Raji (cell line): Measurements from ENCODE around the gene KRT73.

Experiments
- POLR2A ChIP-seq: IDR thresholded peaks from 2 replicates; pipeline ENCODE4 v1.6.1; 2011; ENCODE audit warnings: low read depth, low read length, control low read depth; ENCODE audit not compliant: insufficient read depth

KRT73 gene

DNA sequence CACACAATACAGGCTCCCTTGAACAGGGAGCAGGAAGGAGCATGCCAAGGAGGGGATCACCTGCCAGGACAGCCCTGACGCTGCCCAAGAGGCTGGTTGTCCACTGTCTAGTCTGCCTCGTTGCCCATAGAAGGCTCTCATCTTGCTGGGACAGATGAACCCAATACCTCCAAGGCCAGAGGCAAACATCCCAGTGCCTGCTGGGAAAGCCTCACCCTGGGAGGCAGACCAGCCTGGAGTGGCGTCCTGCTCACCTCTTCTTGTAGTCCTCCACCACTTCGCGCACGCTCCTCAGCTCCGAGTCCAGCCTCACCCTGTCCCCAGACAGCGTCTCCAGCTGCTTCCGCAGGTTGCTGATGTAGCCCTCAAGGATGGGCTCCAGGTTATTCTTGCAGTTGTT, 2.4 kb downstream of the KRT73 start:
- no peak for TF ChIP-seq POLR2A

DNA sequence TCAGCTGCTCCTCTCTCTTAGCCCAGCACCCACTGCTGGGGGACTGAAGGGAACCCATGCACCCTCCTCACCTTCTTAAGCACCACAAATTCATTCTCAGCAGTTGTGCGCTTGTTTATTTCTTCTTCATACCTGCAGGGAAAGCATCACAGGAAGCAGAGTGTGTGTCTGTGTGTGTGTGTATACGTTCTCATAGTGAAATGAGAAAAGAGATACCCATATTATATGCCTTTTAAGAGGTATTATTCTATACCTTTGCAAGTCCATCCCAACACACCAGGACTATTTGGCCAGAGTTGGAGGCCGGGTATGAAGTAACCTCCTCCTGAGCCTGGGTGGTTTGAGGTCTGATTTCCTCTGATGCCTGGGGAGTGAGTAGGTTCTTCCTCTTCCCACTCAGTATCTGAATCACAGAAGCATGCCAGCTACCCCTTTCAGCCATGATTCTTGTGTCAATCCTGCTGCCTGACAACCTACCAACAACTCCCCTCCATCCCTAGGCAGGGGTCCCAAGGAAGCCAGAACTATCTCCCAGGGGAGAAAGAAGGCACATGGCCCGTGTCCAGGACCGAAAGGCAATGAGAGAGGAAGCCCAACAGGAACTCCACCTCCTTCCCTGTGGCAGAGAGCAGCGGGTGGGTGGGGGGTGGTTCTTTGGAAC, 3.0 kb downstream of the KRT73 start:
- TF ChIP-seq POLR2A, result no peak

DNA sequence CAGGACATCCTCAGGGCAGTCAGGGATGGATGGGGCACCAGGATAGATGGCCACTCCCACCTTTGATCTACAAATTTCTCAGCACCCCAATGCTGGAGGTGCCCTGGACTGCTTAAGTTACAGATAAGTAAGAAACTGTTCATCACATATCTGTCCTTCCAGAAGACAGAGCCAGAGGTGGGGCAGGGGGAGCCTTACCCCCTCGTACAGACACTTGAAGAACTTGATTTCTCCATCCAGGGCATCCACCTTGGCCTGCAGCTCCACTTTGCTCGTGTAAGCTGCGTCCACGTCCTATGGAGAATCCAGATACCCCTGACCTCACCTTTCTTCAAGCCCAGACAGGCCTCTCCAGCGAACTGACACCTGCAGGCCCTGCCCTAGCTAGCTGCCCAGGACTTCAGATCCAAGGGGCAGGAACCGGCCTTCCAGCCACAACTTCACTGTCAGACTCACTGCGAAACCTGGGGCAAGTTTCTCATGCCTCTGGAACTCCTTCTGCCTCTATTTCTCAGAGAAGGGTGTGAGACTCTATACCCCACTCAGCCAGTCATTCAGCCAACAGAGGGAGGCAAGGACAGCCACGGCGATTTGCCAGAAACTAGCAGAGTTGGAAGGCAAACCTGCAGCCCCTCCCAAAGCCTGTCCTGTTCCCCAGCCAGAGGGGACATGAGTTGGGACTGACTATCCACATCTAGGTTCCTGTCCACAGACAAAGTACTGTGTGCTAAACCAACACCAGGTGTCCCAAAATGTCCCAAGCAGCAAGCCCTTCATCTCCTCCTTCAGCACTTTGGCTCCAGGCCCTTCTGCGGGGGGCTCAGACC, 3.8 kb downstream of the KRT73 start:
- TF ChIP-seq POLR2A, result no peak

DNA sequence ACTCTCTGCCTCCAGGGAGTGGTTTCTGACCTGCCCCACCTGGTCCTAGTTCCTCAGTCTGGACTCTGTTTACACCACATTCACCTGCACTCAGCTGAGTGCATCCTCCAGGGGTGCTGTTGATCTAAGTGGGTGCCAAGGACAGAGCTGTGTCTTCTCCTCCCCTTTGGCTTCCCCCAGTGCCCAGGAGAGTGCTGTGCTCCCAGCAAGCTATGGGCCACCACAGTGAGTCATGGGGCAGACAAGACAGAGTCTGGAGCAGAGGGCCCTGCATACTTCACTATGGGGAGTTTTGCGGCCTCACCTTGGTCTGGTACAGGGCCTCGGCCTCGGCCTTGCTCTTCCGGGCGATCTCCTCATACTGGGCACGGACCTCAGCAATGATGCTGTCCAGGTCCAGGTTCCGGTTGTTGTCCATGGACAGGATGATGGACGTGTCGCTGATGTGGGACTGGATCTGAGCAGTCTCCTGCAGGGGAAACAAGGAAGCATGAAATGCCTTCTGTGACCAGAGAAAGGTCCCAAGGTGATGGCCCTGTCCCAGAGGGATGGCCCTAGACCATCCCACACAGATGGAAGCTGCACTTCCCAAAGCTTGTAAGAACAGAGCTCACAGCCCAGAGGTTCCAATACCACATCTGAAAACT, 4.9 kb downstream of the KRT73 start:
- TF ChIP-seq POLR2A, result no peak

DNA sequence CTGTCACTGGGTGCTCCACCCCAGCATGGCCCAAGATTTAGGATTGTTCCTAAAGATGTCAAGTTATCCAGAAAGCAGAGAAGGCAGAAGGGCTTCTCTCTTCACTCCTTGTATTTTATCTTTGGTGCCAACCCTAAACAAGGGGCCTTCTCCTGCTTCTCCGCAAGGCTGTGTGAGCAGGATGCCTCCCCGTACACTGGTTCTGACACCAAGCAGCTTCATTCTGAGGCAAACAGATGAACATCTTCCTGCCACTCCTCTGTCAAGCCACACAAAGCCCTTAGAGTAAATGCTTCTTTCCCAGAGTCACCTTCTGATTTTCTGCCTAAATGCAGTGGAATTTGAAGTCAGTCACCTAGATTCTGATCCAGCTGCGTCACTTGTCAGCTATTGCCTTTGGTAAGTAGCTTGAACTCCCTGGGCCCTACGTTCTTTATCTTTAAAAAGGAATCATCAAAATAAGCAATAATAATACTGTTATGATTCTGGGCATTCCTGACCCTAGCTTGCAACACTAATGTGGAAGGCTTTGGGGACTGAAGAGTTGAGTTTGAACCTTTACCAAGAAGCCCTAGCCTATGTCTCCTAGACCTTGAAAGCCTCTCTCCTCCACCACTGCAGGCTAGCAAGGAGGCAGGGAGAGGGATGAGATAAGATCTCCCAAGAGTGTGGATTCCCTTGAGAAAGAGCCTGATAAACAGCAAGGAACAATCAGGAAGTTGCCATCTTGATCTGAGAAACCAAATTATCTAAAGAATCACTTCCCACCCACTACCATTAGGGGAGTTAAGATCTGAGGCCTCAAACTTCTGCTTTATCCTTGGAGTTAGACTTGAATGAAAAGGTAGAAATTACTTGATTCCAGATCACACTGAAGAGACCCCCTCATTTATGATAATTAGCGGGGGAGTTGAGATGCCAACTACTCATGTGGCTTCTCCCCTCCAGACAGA, 5.7 kb downstream of the KRT73 start:
- no peak for TF ChIP-seq POLR2A

DNA sequence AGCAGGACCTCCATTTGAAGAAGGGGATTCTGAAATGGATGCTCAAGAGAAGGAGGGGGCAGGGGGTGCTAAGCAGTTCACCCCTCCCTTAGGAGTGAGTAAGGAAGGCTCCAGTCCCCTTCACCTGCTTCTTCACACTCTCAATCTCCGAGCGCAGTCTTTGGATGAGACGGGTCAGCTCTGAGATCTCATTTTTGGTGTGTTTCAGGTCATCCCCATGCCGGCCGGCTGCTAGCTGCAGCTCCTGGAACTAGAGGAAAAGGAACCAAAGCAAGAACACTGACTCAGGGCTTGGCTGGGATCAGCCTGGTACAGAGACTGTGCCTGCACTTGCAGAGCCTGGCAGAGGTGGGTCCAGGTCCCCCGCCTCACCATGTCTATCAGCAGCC, 7.3 kb downstream of the KRT73 start:
- no peak for TF ChIP-seq POLR2A

DNA sequence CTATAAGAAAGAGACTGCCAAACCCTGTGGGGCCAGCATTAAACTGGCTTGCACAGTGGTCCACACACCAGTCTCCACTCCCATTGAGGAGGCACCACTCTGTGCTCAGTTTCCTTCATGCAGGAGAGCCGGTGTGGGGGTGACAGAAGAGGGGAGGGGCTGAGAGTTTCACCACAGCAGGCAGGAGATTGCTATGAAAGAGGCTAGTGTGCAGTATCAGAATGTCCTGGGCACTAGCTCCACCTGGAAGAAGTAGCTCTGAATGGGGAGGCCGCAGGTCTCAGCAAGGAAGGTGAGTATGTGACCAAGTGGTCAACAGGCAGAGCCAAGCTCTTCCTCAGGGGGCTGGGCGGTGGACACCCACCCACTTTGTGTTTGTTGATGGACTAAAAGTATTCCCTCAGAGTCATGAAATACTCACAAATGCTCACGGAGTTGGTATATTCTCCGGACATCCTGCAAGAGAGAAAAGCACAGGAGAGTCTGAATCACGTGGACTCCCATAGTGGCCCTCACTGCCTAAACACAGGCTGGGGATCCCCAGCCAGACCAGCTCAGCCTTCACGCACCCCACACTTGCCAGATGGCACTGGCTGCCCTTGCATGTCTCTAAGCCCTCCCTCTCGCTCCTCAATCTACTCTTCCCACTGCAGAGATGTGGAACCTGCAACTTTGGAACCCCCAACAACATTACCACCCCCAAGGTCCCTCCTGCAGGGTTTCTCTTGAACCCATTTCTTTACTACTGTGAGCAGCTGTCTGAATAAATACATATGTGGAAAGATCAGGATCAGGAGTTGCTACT, 9.3 kb downstream of the KRT73 start:
- no peak for TF ChIP-seq POLR2A

DNA sequence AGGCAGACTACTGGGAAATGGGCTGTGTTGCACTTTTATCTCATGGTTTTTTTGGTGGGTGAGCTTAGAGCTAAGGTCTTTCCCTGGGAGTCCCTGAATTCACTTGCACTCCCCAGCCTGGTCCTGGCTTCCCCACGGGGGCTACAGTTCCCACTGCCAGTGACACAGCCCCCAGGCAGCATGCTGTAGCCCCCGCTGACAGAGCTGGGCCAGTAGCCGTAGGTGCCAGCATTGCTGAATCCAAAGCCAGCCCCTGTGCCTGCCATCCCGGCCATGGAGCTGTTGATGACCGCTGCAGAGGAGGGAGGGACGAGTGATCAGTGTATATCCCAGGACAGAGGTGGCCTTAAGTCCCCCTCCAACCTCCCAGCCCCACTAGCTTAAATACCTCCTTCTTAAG, 10.2 kb downstream of the KRT73 start:
- no peak for TF ChIP-seq POLR2A

DNA sequence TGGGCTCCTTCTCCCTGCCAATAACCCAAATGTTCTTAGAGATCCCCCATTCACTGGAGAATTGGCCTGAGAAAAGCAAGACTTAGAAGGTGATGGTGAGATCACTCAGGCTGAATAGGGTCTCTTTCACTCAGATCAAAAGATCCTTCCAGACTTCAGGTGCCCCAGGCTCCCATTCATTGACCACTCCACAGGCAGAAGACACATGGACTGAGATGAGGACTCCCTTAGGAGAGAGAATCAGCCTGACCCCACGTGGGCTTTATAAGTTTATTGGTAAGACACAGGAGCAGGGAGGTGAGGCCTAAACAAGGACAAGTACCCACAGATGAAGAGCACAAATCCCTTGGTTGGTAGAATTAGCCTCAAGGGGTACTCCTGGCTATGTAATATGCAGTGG, 11.0 kb downstream of the KRT73 start:
- no peak for TF ChIP-seq POLR2A

DNA sequence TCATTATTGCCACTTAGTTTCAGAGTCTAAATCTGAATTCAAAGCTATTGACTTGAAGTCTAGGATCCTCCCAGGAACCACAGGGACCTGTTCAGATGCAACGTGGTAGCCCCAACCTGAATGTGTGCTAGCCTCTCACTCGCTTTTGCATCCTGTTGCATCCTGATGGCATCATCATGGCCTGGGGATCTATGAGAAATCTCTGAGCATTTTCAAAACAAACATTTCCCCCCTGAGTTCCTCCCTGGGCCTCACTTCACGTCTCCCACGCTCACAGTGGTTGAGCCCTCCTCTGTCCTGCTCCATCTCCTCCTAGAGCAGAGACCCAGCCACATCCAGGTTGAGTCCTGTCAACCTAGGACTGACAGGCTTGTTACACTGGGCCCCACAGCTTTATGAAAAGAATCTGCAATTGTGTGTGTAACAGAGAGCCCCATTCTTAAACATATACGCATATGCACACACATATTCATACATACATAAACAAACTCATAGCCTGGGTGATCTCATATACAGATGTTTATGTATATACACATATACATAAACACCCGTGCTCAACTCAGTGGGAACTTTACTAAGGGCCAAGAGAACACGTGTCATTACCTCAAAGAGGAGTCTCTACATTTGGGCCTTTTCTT, 11.7 kb downstream of the KRT73 start:
- no peak for TF ChIP-seq POLR2A

DNA sequence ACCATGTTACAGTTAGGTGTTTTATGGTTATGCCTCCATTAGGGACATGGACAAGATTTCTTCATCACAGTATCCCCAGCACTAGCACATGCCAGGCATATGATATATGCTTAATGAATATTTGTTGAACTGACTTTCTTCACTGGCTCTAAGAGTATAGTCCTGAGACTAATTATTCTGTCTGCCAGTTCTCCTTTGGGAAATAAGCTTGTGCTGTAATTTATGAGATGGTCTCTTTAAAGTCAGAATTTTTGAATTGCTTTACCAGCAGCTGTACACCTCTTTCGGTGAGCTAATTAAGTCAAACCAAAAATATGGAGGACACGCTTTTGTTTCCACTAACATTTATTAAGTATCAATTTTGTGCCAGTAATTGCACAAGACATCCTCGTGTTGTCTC, 12.3 kb downstream of the KRT73 start:
- no peak for TF ChIP-seq POLR2A

DNA sequence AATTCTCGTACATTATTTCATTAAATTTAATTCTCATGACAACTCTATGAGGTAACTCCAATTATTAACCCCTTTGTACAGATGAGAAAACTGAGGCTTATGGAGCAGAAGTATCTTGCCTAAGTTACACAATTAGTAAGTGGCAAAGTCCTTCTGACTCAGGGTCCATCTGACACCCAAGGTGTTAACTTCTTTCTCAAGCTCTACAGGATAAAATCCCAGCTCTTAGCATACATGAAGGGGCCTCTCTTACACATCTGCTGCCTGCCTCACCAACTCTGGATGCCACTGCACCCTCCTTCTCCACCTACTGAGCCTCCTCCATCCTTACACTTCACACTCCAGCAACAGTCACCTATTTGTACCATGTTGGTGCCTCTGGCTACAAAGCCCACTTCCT, 12.8 kb downstream of the KRT73 start:
- no peak for TF ChIP-seq POLR2A

DNA sequence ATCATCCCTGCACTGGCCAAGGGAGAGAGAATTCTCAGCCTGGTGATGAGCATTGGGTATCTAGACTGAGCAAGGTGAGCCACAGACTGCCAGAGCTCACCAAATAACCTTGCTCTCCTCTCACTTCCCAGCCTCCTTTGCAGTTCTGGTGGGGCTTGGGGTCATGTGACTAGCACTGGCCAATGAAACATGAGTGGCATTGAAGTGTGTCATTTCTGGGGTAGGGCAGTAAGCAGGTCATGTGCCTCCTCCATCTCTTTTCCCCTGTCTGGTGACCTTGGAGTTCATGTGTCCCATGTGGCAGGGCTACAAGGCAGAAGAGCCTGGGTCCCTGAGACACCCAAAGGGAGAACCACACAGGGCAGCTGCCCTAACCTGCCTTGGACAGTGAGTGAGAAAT, 13.5 kb downstream of the KRT73 start:
- TF ChIP-seq POLR2A, result no peak

DNA sequence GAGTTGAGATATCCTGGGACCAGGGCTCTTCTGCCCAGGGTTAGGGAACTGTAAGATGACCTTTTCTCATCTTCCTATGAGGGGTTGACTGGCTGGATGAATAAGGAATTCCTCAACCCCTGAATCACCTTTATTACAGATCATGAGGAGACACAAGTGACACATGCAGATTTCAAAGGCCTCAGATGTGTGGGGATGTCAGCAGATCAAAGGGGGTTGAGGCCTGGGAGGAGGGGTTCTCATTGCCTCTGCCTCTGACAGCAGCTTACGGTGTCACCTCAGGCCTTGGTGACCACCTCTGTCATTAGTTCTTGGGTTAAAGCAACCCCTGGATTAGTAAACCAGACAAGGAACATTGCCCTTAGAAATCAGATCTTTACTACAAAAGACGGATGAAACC, 15.0 kb downstream of the KRT73 start:
- no peak for TF ChIP-seq POLR2A
